HG03159 (cell line): Measurements from ENCODE around the gene TFR2.
A peak's percentile ranks its signal among the peaks of the same experiment; 100 is the strongest.

Experiments used
- ATAC-seq: cut with Tn5 transposase; IDR thresholded peaks from one replicate; pipeline ENCODE4 v1.9.1; 2021; ENCODE audit warnings: mild to moderate bottlenecking, moderate library complexity; ENCODE audit not compliant: unreplicated experiment

TFR2 gene

DNA sequence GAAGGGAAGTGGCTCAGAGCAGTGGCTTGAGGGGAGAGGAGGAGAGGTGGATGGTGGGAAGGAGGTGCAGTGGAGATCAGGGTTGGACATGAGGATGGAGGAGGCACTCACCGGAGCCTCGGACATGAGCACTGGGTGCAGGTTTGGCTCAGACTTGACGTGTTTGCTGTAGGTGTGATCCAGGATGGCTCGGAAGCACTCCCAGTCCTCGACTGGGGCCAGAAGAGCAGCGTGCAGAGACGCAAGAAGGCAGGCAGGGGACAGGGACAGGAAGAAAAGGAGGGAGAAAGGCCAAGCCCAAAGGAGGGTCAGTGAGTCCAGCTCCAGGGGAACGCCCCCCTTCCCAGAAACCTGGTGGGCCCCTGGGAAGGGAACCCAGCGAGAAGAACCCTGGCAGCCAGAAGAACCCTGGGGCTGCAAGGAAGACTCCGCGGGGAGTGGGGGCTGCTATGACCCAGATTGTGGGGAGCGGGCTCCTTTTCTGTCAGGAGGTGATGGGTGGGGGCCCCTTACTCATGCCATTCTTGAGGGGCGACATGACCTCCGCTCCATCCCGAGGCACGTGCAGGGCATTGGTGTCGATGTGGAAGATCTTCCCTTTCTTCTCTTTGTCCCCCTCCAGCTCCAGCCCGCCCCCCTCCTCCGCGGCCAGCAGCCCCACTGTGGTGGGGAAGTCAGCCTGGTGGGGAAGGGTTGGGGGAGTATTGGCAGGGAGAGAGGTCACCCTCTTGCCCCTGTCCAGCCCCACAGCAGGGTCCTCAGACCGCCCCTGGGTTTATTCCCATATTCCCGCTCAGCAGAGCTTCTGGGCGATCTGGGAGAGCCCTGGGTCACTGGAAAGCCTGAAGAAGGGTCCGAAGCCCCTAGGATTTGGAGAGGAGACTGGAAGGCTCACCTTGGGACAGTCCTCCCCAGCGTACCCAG, 13.8 kb upstream of the TFR2 start:
- ATAC-seq = no peak

DNA sequence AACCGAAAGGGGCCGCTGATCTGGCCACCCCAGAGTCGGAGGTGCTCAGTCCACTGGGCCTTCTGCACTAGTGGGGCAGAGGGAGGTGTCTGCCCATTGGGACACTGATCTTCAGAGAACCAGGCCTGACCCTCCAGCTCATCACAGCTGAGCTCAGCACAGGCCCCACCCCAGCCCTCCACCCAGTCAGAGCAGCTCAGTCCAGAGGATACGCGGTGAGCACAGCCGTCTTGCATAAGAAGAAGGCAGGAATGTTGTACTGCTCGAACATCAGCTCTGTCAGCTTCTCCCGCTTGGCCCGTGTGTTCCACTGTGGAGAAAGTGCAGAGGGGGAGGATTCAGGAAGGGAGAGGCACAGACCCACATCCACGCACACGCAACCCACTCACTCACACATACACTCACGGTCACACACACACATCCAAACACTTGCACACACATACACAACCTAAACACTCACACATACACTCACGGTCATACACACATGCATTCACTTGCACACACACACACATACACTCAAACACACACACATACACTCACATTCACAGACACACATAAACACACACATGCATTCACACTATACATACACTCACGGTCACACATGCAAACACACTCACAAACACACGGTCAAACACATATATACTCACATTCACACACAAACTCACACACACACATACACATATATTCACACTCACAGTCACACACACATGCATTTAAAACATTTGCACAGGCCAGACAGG, 8.6 kb upstream of the TFR2 start:
- ATAC-seq = no peak

DNA sequence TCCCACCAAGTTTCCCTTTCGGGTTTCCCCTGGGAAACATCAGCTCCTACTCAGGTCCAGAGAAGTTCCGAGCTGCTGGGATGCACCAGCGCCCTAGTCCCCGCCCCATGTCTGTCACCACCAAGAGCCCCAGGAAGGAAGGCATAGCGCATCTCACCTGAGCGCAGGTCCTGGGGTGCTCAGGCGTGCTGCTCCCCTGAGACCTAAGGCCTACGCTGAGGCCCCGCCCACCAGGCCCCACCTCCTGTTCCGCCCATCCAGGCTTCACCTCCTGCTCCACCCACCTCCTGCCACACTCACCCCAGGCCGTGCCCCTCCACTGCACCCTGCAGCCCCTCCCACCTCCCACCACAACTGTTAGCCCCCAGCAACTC, 1.2 kb upstream of the TFR2 start:
- no peak for ATAC-seq

DNA sequence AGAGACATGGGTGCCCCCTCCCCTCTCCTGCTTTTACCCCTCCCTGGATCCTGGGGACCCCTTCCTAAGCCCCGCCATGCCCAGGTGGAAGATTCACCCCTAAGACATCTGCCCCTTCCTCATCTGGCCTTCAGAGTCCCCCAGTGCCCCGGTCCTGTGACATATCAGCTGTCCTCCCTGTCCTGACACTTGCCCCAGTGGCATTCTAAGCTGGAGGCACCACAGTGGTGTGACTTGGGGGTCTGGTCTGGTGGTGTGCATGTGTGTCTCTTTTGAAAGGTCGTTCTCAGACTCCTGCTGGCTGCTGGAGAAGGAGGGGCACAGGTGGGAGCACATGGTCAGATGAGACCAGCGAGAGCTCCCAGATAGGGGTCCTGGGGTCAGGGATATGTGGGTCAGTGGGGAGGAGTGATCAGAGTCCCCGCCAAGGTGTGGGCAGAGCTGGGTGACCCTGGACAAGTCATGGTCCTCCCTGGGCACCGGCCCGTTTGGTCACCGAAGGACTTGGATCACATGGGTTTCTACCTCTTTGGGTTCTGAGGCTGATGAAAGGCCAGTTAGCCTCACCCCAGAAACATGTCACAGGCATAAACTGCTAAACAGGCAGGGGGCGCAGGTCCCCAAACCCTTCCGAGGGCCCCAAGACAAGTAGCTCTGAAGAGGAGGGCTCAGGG, 645 bp upstream of the TFR2 start:
- no peak for ATAC-seq

DNA sequence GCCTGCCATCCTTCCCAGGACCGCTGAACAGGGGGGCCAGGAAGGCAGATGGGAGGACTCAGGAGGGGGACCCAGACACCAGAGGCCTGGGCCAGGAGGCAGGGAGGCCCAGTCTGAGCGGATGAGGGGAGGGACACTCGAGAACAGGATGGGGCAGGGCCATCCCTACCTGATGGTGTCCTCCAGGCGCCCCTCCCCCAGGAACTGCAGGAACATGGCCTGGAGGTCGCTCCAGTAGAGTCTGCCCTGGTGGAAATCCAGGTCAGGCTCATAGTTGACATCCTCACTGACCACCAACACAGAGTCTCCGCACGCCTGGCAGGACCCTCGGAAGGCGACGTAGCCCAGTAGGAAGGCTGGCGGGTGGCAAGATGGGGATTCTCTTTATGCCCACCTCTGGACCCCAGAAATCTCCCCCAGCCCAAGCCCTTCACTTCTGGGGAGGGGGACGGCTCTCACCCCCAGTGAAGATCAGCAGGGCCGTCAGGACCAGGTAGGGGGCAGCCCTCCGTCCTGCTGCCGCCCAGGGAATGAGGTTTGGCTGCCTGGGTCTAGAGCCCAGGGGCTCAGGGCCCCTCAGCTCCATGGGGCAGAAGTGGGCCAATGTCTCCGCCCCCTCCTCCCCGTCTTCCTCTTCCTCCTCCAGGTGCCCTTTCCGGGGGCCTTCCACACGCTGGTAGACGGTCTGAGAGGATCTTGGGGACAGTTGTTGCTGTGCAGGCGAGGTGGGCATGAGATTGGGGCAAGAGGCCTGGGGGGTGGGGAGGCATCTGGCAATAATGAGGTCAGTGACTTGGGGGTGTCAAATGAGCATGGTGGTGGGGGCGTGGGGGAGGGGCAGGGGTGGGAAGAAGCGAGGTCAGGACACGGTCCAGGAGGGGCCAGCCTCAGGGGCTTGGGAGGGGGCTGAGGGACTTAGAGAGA, 573 bp downstream of the TFR2 start:
- no peak for ATAC-seq

DNA sequence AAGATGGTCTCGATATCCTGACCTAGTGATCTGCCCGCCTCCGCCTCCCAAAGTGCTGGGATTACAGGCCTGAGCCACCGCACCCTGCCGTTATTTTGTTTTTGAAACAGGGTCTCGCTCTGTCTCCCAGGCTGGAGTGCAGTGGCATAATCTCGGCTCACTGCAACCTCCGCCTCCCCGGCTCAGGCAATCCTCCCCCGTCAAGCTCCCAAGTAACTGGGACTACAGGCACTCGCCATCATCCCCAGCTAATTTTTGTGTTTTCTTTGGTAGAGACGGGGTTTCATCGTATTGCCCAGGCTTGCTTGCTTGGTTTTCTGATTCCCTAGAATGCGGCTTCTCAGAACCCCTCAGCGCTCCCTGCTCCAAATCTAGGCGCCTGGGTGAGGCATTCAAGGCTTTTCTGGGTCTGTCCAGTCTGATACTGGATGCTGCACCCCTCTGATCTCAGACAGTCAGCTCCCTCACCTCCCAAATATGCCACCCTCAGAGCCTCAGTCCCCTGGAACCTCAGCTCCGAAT, 1.3 kb downstream of the TFR2 start:
- ATAC-seq = no peak

DNA sequence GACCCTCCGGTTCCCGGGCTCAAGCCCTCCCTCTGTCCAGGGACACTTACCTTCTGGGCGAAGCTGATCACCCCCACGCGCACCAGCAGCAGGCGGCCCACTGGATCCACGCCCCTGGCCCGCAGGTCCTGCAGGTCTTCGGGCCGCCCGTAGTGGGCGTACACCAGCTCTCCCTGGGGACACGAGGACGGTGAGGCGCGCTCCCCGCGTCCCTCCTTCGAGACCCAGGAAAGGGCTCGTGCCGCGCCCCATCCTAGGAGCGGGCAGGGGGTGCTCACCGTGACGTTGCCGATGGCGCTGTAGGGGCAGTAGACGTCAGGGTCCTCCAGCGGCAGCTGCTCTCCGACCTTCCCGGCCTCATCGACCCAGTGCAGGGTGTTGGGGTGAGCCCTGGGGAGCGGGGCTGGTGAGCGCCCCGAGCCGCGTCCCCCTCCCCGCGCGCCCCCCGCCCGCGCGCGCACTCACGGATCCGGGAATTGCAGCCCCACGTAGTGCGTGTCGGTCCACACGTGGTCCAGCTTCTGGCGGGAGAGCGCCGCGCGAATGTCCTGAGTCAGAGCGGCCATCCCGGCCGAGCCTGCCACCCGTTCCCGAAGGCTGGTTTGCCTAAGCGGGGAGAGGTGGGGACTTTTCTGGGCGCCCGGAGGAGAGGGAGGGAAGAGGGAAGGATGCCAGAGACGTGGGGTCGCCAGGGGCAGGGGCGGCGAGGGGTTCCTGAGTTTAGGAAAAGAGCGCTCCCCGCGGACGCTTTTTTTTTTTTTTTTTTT, 8.2 kb downstream of the TFR2 start:
- peak; percentile 54 for ATAC-seq

DNA sequence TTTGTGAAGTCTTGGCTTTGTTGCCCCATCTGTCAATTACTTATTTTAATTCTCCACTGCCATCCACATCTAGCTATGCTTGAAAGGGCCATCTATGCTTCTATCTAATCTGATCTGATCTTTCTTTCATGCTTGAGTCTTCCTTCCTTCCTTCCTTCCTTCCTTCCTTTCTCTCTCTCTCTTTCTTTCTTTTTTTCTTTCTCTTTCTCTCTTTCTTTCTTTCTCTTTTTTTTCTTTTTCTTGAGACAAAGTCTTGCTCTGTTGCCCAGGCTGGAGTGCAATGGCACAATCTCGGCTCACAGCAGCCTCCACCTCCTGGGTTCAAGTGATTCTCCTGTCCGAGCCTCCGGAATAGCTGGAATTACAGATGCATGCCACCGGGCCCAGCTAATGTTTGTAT, 11.3 kb downstream of the TFR2 start:
- ATAC-seq = no peak

DNA sequence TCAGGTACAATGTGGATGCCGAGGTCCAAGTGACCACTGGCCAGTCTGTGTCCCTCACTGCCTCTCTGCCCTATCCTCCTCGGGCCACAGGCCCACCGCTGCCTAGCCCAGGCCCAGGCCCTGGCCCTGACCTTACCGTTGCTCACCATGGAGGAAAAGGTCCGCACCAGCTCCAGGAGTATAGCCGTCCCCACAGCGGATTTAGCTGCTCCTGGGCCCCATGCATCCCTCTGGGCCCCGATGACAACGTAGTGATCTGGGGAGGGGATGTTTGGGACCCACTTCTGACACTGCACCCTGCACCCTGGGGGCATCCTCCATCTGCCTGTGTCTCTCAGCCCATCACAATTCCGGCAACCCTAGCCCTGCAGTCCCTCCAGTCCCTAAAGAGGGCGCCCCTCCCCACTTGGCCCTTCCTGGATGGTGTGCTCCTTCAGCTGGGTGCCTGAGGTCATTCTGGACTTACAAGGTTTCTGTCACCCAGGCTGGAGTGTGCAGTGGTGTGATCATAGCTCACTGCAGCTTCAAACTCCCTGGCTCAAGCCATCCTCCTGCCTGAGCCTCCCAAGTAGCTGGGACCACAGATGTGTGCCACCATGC, 12.1 kb downstream of the TFR2 start:
- ATAC-seq = no peak

DNA sequence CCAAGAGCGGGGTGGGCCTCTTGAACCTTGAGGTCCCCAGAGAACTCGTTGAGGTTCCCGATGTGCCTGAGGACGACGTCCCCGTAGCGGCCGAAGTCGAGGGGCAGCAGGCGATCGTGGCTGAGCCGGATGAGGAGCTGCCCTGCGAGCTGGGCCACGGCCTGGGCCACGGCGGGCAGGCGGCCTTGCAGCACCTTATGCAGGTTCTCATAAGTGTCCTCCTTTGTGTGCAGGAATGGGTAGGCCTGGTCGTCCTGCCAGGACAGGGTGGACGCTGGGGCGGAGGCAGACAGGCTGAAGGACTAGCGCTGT, 14.2 kb downstream of the TFR2 start:
- ATAC-seq = no peak

DNA sequence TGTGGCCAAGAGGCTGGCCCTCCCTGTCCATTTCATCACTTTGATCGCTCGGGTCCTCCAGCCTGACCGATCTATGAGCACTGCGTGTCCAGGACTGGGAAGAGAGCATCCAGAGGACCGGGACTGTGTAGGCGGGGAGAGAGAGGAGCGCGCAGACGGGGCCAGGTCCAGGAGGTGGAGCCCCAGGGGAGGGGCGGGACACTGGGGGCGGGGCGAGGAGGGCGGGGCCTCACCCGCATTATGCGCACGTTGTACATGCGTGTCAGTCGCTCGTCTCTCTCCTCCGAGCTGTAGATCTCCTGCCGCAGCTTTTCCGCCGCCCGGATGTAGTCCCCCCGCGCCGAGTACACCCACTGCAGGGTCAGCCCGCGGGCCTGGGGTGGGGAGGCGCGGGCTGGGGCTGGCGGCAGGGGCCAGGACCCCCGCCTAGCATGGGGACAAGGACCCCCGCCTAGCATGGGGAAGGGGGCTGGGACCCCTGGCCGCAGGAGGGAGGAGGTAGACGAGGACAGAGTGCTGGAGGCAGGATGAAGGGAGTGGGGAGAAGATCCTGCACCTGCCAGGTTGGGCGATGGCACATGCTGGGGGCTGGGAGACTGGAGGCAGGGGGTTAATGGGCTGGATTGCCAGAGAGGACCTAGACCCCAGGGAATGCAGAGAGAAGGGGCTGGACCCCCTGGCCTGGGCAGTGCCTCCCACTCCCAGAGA, 14.7 kb downstream of the TFR2 start:
- ATAC-seq = peak; percentile 77

DNA sequence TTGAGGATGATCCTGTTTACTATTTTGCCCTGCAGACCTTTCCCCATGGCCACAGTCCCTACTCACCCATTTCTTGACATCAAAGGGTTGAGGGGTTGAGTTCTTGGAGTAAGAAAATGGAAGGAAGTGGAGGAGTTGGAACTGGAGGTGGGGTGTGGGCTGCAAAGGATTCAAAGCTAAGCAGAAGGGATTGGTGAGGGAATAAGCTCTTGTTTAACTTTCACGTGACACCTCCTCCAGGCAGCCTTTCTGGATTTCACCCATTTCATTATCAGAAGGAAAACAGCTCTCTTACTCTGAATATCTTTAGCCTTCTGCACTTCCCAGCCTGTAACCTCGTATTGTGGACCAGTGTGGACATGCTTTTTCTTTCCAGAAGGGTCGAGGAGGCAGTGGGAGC, 15.3 kb downstream of the TFR2 start:
- no peak for ATAC-seq

DNA sequence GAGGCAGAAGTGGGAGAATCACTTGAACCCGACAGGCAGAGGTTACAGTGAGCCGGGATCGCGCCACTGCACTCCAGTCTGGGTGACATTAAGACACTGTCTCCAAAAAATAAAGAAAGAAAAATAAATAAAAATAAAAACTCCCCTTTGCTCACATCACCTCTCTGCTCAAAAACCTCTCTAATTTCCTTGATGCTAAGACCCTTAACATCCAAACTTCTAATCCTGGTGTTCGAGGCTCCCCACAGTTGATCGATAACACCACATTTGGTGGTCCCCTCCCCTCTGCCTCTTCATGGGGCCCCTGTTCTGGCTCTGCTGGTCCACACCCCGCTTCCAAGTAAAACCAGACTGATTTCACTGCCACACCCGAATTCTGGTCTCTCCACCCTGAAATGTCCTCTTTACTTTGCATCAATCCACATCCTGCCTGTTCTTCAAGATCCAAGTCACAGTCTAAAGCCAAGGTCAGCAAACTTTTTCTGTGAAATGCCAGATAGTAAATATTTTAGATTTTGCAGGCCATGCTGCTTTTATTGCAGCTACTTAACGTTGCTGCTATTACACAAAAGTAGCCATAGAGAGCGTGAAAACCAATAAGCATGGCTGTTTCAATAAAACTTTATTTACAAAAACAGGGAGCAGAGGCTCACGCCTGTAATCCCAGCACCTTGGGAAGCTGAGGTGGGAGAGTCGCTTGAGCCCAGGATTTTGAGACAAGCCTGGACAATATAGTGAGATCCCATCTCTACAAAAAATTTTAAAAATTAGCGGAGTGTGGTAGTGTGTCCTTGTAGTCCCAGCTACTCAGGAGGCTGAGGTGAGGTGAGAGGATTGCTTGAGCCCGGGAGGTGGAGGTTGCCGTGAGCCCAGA, 17.2 kb downstream of the TFR2 start:
- no peak for ATAC-seq

DNA sequence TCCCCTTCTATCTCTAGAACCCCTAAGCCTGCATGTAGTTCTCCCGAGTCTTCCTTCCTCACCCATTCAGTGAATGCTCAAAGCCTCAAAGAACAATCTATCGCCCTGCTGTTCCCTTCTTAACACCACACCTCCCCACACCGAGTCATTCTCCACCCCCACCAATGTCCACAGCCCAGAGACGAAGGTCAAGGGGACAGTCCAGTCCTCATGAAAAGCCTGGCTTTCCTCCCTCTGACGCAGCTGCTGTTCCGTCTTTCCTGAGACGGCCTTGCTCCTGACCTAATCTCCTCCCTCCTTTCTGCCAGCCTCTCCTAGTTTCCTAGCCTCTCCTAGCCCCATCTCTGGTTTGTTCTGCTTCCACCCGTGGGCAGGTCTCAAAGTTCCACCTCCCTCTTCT, 19.8 kb downstream of the TFR2 start:
- no peak for ATAC-seq

DNA sequence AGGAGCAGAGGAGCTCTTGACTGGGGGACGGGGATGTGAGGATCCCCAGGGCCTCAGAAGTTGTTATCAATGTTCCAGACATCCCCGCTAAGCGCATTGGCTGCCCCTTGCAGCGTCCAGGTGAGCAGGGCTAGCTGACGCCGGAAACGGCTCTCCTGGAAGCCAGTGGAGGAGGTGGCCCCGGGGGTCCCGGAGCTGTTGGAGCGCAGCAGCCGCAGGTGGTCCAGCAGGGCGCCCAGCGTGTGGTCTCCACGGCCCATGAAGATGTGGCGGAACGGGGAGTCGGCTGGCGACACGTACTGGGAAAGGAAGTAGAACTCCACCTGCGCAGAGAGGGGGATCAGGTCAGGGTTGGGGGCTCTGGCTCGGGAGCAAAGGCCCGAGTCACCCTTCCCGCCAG, 20.5 kb downstream of the TFR2 start:
- ATAC-seq = no peak

DNA sequence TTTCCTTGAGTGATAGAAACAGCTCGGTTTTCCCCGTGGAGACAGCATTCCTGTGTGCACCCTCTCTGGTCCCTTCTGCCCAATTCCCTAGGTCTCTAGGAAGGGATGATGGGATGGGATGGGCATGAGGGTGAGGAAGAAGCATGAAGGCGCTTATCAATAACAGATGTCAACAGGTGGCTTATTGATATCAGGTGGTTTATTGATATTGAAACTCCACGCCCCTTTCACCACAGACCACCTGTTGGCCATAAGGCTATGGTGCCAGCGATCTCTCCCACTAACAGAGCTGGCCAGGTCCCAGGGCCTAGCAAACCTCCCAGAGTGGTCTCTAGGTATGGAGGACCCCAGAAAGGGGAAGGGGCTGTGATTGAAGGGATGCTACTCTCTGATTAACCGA, 21.1 kb downstream of the TFR2 start:
- no peak for ATAC-seq

DNA sequence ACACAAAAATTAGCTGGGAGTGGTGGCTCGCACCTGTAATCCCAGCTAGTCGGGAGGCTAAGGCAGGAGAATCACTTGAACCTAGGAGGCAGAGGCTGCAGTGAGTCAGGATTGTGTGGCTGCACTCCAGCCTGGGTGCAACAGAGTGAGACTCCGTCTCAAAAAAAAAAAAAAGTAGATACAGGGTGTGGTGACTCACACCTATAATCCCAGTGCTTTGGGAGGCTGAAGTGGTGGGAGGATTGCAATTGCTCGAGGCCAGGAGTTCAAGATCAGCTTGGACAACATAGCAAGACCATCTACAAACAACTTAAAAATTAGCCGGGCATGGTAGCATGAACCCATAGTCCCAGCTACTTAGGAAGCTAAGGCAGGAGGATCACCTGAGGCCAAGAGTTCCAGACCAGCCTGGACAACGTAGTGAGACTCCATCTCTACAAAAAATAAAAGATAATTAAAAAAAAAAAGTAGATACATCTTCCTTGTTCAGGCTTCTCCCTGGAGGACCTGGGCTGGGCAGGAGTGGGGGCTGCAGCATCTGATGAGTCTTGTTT, 27.0 kb downstream of the TFR2 start:
- ATAC-seq = no peak
